22Rv1 (cell line): ENCODE measurements around the gene OR52D1.

ENCODE experiments used
- H3K27ac ChIP-seq: fragments of 450-650 bp; 2 replicates; pipeline ENCODE4 v1.5.1; 2017
- CTCF ChIP-seq: fragments of 450-650 bp; IDR thresholded peaks from 2 replicates; pipeline ENCODE4 v1.5.1; 2017; ENCODE audit warnings: mild to moderate bottlenecking
- ZFX ChIP-seq: fragments of 450-650 bp; IDR thresholded peaks from 2 replicates; pipeline ENCODE4 v1.6.1; 2017; ENCODE audit warnings: antibody characterized with exemption, borderline replicate concordance

OR52D1 gene

GRCh38 chr11:5500393-5500801, 11.9 kb downstream of the OR52D1 start:
- TF ChIP-seq ZFX: no peak
- TF ChIP-seq CTCF: no peak
- no peak overlapping the region for H3K27ac ChIP-seq

GRCh38 chr11:5504403-5504921, 16.0 kb downstream of the OR52D1 start:
- no peak overlapping the region for H3K27ac ChIP-seq
- TF ChIP-seq ZFX (no peak), CTCF (no peak)

- H3K27ac ChIP-seq: no peak overlapping the region
- TF ChIP-seq CTCF: no peak
- no peak for TF ChIP-seq ZFX
These were observed 17.0 kb downstream of the OR52D1 start for GRCh38 chr11:5505363-5506048.

GRCh38 chr11:5507177-5507932, 18.9 kb downstream of the OR52D1 start:
- TF ChIP-seq ZFX (no peak), CTCF (no peak)
- H3K27ac ChIP-seq: no peak overlapping the region

GRCh38 chr11:5507933-5508305, 19.4 kb downstream of the OR52D1 start:
- no peak for TF ChIP-seq CTCF
- TF ChIP-seq ZFX: no peak
- H3K27ac ChIP-seq: no peak overlapping the region

- H3K27ac ChIP-seq: no peak overlapping the region
- TF ChIP-seq ZFX: no peak
- peak; percentile 30 for TF ChIP-seq CTCF
These were observed 20.1 kb downstream of the OR52D1 start for GRCh38 chr11:5508605-5509004.

GRCh38 chr11:5509803-5510202, 21.3 kb downstream of the OR52D1 start, which contains the start of gene UBQLN3:
Gene UBQLN3 (minus strand): TSS chr11:5509957. CDS start chr11:5509558, 399 bp downstream.
- no peak within 1 kb of the TSS for H3K27ac ChIP-seq
- TF ChIP-seq ZFX (no peak), CTCF (no peak)
